Activated B cell treated with CpG ODN at 0.5 μM for 24 hours (primary cell): ENCODE data around the gene LSM7. TPM values are rescaled to one million over a fixed set of nuclear protein-coding genes. Genes with fewer than 3 reads are reported as not detected.

ENCODE experiments used
- ATAC-seq: fragments of 200-7000 bp; cut with Tn5 transposase; one replicate; pipeline ENCODE4 v1.10.0; 2021; ENCODE audit warnings: low read depth, mild to moderate bottlenecking, moderate library complexity
- CTCF ChIA-PET: fragments of 350-600 bp; sonication (Branson Sonifier 250); formaldehyde crosslinking; loops from one replicate; lab custom pipeline; 2021; ENCODE audit warnings: antibody characterized with exemption; lab: Charles Lee
- POLR2A ChIA-PET: fragments of 350-600 bp; sonication (Branson Sonifier 250); formaldehyde crosslinking; loops from one replicate; lab custom pipeline; 2021; ENCODE audit warnings: antibody characterized with exemption; lab: Charles Lee
- DNase-seq: peaks from one replicate; pipeline ENCODE4 v3.0.0; 2022
- H3K27ac Mint-ChIP-seq: one replicate; pipeline ENCODE4 v1.8.0; 2020; ENCODE audit warnings: mixed read lengths
- H3K27me3 Mint-ChIP-seq: one replicate; pipeline ENCODE4 v1.8.0; 2021; ENCODE audit warnings: mixed read lengths
- H3K36me3 Mint-ChIP-seq: one replicate; pipeline ENCODE4 v1.8.0; 2021; ENCODE audit warnings: low read depth, mixed read lengths
- H3K4me1 Mint-ChIP-seq: one replicate; pipeline ENCODE4 v1.8.0; 2021; ENCODE audit warnings: mixed read lengths
- H3K4me3 Mint-ChIP-seq: one replicate; pipeline ENCODE4 v1.8.0; 2020; ENCODE audit warnings: mild to moderate bottlenecking, mixed read lengths
- H3K9me3 Mint-ChIP-seq: one replicate; pipeline ENCODE4 v1.8.0; 2020; ENCODE audit warnings: mixed read lengths
- intact Hi-C: fragments of 100-400 bp; cut with micrococcal nuclease; formaldehyde crosslinking; loops from one replicate; pipeline ENCODE4 v1.15.1; 2024
- total RNA-seq: library from RNA; stranded (reverse); gene quantifications from 2 replicates; pipeline ENCODE4 v1.2.3, GENCODE V29; 2022
- TF ChIP-seq, protein P1 (sequence below): fragments of 200-600 bp; IDR thresholded peaks from one replicate; pipeline ENCODE4 v1.8.0; 2022; ENCODE audit warnings: antibody characterized with exemption, mild to moderate bottlenecking

The LSM7 gene
- total RNA-seq, 1 donor from 2014 or later = 149 TPM

GRCh38 chr19:2372076-2372612 lies 43.8 kb upstream of the LSM7 start:
- intact Hi-C loops = no loop called here

DNA sequence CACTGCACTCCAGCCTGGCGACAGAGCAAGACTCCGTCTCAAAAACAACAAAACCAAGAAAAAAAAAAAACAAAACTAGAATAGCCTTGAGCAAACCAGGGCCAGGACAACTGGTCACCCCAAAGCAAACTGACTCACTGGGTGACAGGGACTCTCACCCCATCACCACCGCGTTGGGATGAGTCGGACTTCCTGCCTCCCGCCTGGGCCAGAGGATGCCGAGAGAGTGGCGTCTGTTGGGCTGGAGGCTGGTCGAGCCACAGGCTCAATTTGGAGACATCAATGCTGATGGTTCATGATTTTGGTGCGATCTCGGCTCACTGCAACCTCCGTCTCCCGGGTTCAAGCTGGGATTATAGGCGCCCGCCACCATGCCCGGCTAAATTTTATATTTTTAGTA lies 43.3 kb upstream of the LSM7 start:
- no peaks in the 10 kb centered on the region for H3K4me1 Mint-ChIP-seq
- no peak overlapping the region for H3K27ac Mint-ChIP-seq
- no peaks in the 10 kb centered on the region for H3K27me3 Mint-ChIP-seq
- intact Hi-C loops = no loop called here
- ChIA-PET POLR2A (no interaction called here), CTCF (no interaction called here)
- no peak overlapping the region for H3K4me3 Mint-ChIP-seq
- H3K9me3 Mint-ChIP-seq = no peaks in the 10 kb centered on the region
- TF ChIP-seq, protein P1, sequence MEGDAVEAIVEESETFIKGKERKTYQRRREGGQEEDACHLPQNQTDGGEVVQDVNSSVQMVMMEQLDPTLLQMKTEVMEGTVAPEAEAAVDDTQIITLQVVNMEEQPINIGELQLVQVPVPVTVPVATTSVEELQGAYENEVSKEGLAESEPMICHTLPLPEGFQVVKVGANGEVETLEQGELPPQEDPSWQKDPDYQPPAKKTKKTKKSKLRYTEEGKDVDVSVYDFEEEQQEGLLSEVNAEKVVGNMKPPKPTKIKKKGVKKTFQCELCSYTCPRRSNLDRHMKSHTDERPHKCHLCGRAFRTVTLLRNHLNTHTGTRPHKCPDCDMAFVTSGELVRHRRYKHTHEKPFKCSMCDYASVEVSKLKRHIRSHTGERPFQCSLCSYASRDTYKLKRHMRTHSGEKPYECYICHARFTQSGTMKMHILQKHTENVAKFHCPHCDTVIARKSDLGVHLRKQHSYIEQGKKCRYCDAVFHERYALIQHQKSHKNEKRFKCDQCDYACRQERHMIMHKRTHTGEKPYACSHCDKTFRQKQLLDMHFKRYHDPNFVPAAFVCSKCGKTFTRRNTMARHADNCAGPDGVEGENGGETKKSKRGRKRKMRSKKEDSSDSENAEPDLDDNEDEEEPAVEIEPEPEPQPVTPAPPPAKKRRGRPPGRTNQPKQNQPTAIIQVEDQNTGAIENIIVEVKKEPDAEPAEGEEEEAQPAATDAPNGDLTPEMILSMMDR = no peak
- ATAC-seq (no peak), DNase-seq (no peak)
- no peaks in the 10 kb centered on the region for H3K36me3 Mint-ChIP-seq

More at GRCh38 chr19:2372076-2372612, 43.8 kb upstream of the LSM7 start:
- Mint-ChIP-seq H3K27ac (no peak overlapping the region), H3K27me3 (no peaks in the 10 kb centered on the region), H3K4me3 (no peak overlapping the region), H3K9me3 (no peaks in the 10 kb centered on the region), H3K36me3 (no peaks in the 10 kb centered on the region), H3K4me1 (no peaks in the 10 kb centered on the region)
- no peak for ATAC-seq
- DNase-seq = no peak
- POLR2A ChIA-PET = no interaction called here
- CTCF ChIA-PET = no interaction called here
- TF ChIP-seq, protein P1 = no peak

GRCh38 chr19:2365201-2365970 lies 37.0 kb upstream of the LSM7 start:
- Mint-ChIP-seq H3K36me3 (no peaks in the 10 kb centered on the region), H3K27me3 (peaks cover 3% of the 10 kb centered on the region), H3K4me1 (peaks cover 3% of the 10 kb centered on the region), H3K27ac (no peak overlapping the region), H3K4me3 (no peak overlapping the region), H3K9me3 (no peaks in the 10 kb centered on the region)
- TF ChIP-seq, protein P1 = no peak
- no peak for ATAC-seq
- ChIA-PET CTCF (no interaction called here), POLR2A (interaction anchor here (0.6 to 0.8 kb wide), 4 partner anchors 11 to 28 kb away, joined by 3 to 7 read pairs (median 4); no protein-coding TSS in a partner anchor)
- no peak for DNase-seq
- intact Hi-C loops = no loop called here

DNA sequence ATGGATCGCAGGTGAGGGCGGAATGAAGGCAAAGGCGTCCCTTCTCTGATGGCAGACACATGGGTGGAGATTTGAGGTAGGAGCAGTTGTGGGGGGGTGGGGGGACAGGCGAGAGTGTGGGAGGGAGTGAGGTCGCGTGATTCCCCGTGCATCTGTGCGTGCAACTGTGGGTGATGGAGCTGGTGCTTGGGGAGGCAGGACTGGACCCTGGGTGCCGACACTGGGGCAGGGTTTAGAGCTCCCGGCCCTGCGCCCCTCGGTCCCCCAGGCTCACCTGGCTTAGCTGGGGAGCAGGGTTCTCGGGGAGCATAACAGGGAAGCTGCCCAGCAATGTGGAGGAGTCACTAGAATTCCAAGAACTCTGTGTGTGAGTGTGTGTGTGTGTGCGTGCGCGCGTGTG lies 35.0 kb upstream of the LSM7 start:
- no peak for DNase-seq
- H3K27me3 Mint-ChIP-seq = peaks cover 4% of the 10 kb centered on the region
- intact Hi-C loops = no loop called here
- no peaks in the 10 kb centered on the region for H3K9me3 Mint-ChIP-seq
- no peak overlapping the region for H3K27ac Mint-ChIP-seq
- TF ChIP-seq, protein P1 = no peak
- no peak overlapping the region for H3K4me3 Mint-ChIP-seq
- ChIA-PET CTCF (no interaction called here), POLR2A (no interaction called here)
- H3K4me1 Mint-ChIP-seq = peaks cover 4% of the 10 kb centered on the region
- ATAC-seq = no peak
- no peaks in the 10 kb centered on the region for H3K36me3 Mint-ChIP-seq

DNA sequence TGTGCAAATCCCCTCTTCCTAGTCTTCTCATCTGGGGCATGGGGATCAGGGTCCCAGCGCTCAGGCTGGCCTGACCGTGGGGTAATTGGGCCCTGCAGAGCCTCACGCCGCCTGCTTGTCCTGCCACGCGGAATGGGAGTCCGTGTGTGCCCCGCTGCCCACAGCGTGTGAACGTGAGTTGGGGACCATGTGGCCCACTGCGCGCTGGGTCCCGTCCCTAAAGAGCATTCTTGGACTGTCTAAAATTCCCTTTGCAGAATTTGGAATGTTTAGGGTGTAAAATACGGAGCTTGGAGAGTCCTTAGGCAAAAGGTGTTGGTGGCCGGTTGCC lies 34.5 kb upstream of the LSM7 start:
- H3K9me3 Mint-ChIP-seq = no peaks in the 10 kb centered on the region
- intact Hi-C loops = no loop called here
- H3K4me3 Mint-ChIP-seq = no peak overlapping the region
- no peak overlapping the region for H3K27ac Mint-ChIP-seq
- DNase-seq = no peak
- TF ChIP-seq, protein P1 = no peak
- ChIA-PET CTCF (no interaction called here), POLR2A (no interaction called here)
- peaks cover 4% of the 10 kb centered on the region for H3K27me3 Mint-ChIP-seq
- H3K4me1 Mint-ChIP-seq = peaks cover 4% of the 10 kb centered on the region
- no peak for ATAC-seq
- H3K36me3 Mint-ChIP-seq = no peaks in the 10 kb centered on the region
